NCI-H1694 treated with DMSO at 0.1 percent for 48 hours (cell line): Measurements from ENCODE around the gene CITED1.
"Not testable (repeated sequence)": the region's sequence is repeated elsewhere in the genome, so short reads cannot be mapped to it uniquely, and the experiment has no call there.

ENCODE experiments used
- DNase-seq: peaks from one replicate; lab custom pipeline; 2025; lab: John Stamatoyannopoulos, UW

CITED1 gene

GRCh38 chrX:72305286-72306084 lies at the start of gene CITED1:
TSS of gene CITED1 (minus strand) at chrX:72305914. CDS start at chrX:72302869, 3,045 bp downstream.
- no peak for DNase-seq

- no peak for DNase-seq
Observed at GRCh38 chrX:72352786-72353185, 47.1 kb upstream of the CITED1 start.

GRCh38 chrX:72351606-72352334 lies 46.1 kb upstream of the CITED1 start:
- no peak for DNase-seq

GRCh38 chrX:72349190-72349589 lies 43.5 kb upstream of the CITED1 start:
- DNase-seq: no peak

- DNase-seq: no peak
Observed at GRCh38 chrX:72348247-72348979, 42.7 kb upstream of the CITED1 start.

GRCh38 chrX:72347366-72347765 lies 41.7 kb upstream of the CITED1 start:
- no peak for DNase-seq

- no peak for DNase-seq
Observed at GRCh38 chrX:72346302-72346949, 40.7 kb upstream of the CITED1 start.

- DNase-seq: no peak
Observed at GRCh38 chrX:72340626-72341025, 34.9 kb upstream of the CITED1 start.

GRCh38 chrX:72340041-72340440 lies 34.3 kb upstream of the CITED1 start:
- no peak for DNase-seq

GRCh38 chrX:72330131-72330530 lies 24.4 kb upstream of the CITED1 start:
- DNase-seq: no peak

- DNase-seq: no peak
Observed at GRCh38 chrX:72326605-72327300, 21.0 kb upstream of the CITED1 start.

- DNase-seq: not testable (repeated sequence)
Observed at GRCh38 chrX:72319651-72320050, 13.9 kb upstream of the CITED1 start.

- DNase-seq: no peak
Observed at GRCh38 chrX:72317139-72317538, 11.4 kb upstream of the CITED1 start.

- no peak for DNase-seq
Observed at GRCh38 chrX:72316408-72317110, 10.8 kb upstream of the CITED1 start.

GRCh38 chrX:72314881-72315280 lies 9.2 kb upstream of the CITED1 start:
- DNase-seq: no peak

GRCh38 chrX:72313707-72314641 lies 8.3 kb upstream of the CITED1 start:
- DNase-seq: no peak

- no peak for DNase-seq
Observed at GRCh38 chrX:72312311-72312940, 6.7 kb upstream of the CITED1 start.

- peak; percentile 51 for DNase-seq
Observed at GRCh38 chrX:72309297-72310071, 3.8 kb upstream of the CITED1 start.
